Panc1 (cell line): ENCODE results near the gene PLEKHA7. TPM values are rescaled to one million over a fixed set of nuclear protein-coding genes. Genes with fewer than 3 reads are reported as not detected.

ENCODE experiments used
- ATAC-seq: fragments of 200-7000 bp; cut with Tn5 transposase; 2 replicates; pipeline ENCODE4 v1.9.1; 2020; ENCODE audit warnings: mild to moderate bottlenecking, moderate library complexity
- BruUV-seq: library from RNA; stranded (reverse); fragments of 400-500 nt; replicated peaks from 2 replicates; lab custom pipeline; 2021; lab: Mats Ljungman, UMichigan
- CTCF ChIA-PET: fragments of 300-600 bp; sonication (Branson Sonifier 250); formaldehyde crosslinking; loops from one replicate; lab custom pipeline; 2022; ENCODE audit warnings: antibody characterized with exemption; lab: Charles Lee
- POLR2A ChIA-PET: fragments of 300-600 bp; sonication (Branson Sonifier 250); formaldehyde crosslinking; loops from one replicate; lab custom pipeline; 2022; ENCODE audit warnings: antibody characterized with exemption; lab: Charles Lee
- DNase-seq: peaks from one replicate; pipeline ENCODE4 v3.0.0-alpha.2; 2010; ENCODE audit warnings: low read depth, low spot score
- H3K27ac ChIP-seq: 2 replicates; pipeline ENCODE4 v1.5.1; 2011; ENCODE audit warnings: mild to moderate bottlenecking, low read length, inconsistent platforms
- H3K27me3 ChIP-seq: fragments of 200-500 bp; sonication (Bioruptor generic); 2 replicates; pipeline ENCODE4 v1.6.0; 2014; ENCODE audit warnings: low read length, inconsistent platforms; ENCODE audit not compliant: control insufficient read depth, insufficient read depth
- H3K36me3 ChIP-seq: fragments of 200-500 bp; sonication (Bioruptor generic); 2 replicates; pipeline ENCODE4 v1.5.1; 2014; ENCODE audit warnings: inconsistent platforms, mild to moderate bottlenecking, low read length, moderate library complexity; ENCODE audit not compliant: control insufficient read depth, insufficient read depth
- H3K4me1 ChIP-seq: 2 replicates; pipeline ENCODE4 v1.5.1; 2011; ENCODE audit warnings: inconsistent platforms, mild to moderate bottlenecking, low read length, moderate library complexity; ENCODE audit not compliant: control insufficient read depth, insufficient read depth
- H3K4me3 ChIP-seq, 2 experiments: 2 replicates each; pipeline ENCODE4 v1.5.1; 2011 to 2012; ENCODE audit warnings: low read depth in 2 of 2, low read length in 2 of 2, mild to moderate bottlenecking in 2 of 2, inconsistent platforms in 1 of 2, moderate library complexity in 1 of 2
- H3K9me3 ChIP-seq: fragments of 200-500 bp; sonication (Bioruptor generic); 2 replicates; pipeline ENCODE4 v1.5.1; 2014; ENCODE audit warnings: low read depth, mild to moderate bottlenecking, inconsistent platforms, low read length, moderate library complexity; ENCODE audit not compliant: control insufficient read depth, insufficient read depth
- POLR2AphosphoS5 ChIP-seq: IDR thresholded peaks from 2 replicates; pipeline ENCODE4 v1.6.1; 2012; ENCODE audit warnings: mild to moderate bottlenecking, low read depth, low read length, moderate library complexity
- REST ChIP-seq, 2 experiments: IDR thresholded peaks; 2 replicates each; pipeline ENCODE4 v1.6.1; 2011 to 2012; ENCODE audit warnings: low read depth in 2 of 2, control low read depth in 1 of 2, low read length in 1 of 2, mild to moderate bottlenecking in 1 of 2, moderate library complexity in 1 of 2; ENCODE audit not compliant: insufficient read depth in 1 of 2
- SIN3A ChIP-seq: IDR thresholded peaks from 2 replicates; pipeline ENCODE4 v1.6.1; 2012; ENCODE audit warnings: low read depth, mild to moderate bottlenecking, low read length, moderate library complexity, borderline replicate concordance; ENCODE audit not compliant: insufficient read depth
- TCF7L2 ChIP-seq: IDR thresholded peaks from 2 replicates; pipeline ENCODE4 v1.6.1; 2011; ENCODE audit warnings: mild to moderate bottlenecking, low read depth, low read length, inconsistent platforms
- in situ Hi-C: cut with HindIII; loops from 2 replicates; pipeline ENCODE4 v1.10.0; 2016; ENCODE audit warnings: low sequenced_read_pairs, low pct_unique_long_range_greater_than_20kb
- intact Hi-C: fragments of 100-400 bp; cut with micrococcal nuclease; formaldehyde crosslinking; loops from one replicate; pipeline ENCODE4 v1.10.0; 2022; ENCODE audit not compliant: unreplicated experiment
- total RNA-seq: library from RNA; stranded (reverse); gene quantifications from one replicate; pipeline ENCODE4 v1.2.1, GENCODE V29; 2021; ENCODE audit not compliant: unreplicated experiment
- TF ChIP-seq, protein P1 (sequence below): fragments of 450-650 bp; IDR thresholded peaks from 2 replicates; pipeline ENCODE4 v1.5.1; 2017; ENCODE audit warnings: mild to moderate bottlenecking

PLEKHA7 gene
- total RNA-seq, 1 experiment from 2014 or later: 11.6 TPM

DNA sequence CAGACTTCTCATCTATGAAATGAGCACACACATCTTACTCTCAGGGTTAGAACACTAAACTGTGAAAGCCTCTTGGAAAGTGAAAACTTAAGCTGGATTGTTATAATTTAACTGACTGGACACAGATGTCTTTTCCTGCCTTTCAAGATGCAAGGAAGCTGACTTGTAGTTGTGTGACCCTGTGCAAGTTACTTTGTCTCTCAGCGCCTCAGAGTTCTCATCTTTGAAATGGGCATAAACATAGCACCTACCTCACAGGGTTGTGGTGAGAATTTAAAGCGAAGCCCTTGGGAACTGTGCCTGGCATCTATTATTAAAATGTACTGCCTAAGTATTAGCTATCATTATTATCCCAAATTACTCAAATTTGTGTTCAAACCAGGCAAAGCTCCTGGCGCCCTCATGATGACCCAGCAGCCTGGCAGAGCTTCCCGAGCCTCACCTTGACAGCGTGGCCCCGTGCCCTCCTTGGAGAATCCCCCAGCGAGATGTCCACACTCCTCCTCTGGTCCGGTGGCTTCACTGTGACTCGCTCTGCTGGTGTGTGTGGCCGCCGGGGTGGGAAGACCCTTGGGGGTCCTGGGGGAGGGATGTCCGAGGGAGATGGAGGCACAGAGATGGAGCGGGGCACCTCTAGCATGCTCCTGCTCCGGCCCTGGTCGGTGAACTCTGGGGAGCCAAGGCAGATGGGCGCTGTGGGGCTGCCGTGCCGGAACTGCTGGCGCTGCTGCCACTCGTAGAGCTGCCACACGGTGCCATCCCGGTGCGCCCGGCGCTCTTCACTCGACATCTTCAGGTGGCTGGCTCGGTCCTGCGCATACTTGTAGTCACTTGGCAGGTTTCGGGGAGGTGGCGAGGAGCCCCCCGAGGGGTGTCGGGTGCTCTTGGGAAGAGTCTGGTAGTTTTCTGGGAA is 197.6 kb downstream of the PLEKHA7 start:
- Histone ChIP-seq H3K4me3 (no peak overlapping the region), H3K27me3 (no peaks in the 10 kb centered on the region), H3K27ac (no peak overlapping the region), H3K36me3 (no peaks in the 10 kb centered on the region), H3K4me1 (no peaks in the 10 kb centered on the region), H3K9me3 (no peaks in the 10 kb centered on the region)
- TF ChIP-seq REST (IDR thresholded peaks at IDR 0.05; ENCODE audit: insufficient read depth in 1 of 2, low read depth in 2 of 2, low read length in 1 of 2) (no peak), POLR2AphosphoS5 (no peak), TCF7L2 (no peak), SIN3A (no peak)
- TF ChIP-seq, protein P1, sequence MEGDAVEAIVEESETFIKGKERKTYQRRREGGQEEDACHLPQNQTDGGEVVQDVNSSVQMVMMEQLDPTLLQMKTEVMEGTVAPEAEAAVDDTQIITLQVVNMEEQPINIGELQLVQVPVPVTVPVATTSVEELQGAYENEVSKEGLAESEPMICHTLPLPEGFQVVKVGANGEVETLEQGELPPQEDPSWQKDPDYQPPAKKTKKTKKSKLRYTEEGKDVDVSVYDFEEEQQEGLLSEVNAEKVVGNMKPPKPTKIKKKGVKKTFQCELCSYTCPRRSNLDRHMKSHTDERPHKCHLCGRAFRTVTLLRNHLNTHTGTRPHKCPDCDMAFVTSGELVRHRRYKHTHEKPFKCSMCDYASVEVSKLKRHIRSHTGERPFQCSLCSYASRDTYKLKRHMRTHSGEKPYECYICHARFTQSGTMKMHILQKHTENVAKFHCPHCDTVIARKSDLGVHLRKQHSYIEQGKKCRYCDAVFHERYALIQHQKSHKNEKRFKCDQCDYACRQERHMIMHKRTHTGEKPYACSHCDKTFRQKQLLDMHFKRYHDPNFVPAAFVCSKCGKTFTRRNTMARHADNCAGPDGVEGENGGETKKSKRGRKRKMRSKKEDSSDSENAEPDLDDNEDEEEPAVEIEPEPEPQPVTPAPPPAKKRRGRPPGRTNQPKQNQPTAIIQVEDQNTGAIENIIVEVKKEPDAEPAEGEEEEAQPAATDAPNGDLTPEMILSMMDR: no peak
- ATAC-seq (no peak), DNase-seq (no peak)
- in situ Hi-C loops: no loop called here
- no TSS peak for BruUV-seq
- ChIA-PET CTCF (no interaction called here), POLR2A (no interaction called here)
- intact Hi-C loops: no loop called here

GRCh38 chr11:16815047-16815767 is 199.0 kb downstream of the PLEKHA7 start:
- no TSS peak for BruUV-seq
- POLR2A ChIA-PET: no interaction called here
- CTCF ChIA-PET: no interaction called here
- H3K36me3 ChIP-seq: no peaks in the 10 kb centered on the region
- DNase-seq: no peak
- H3K27me3 ChIP-seq: no peaks in the 10 kb centered on the region
- TF ChIP-seq, protein P1: no peak
- no peak for TF ChIP-seq REST (IDR thresholded peaks at IDR 0.05; ENCODE audit: insufficient read depth in 1 of 2, low read depth in 2 of 2, low read length in 1 of 2)
- H3K4me3 ChIP-seq: no peak overlapping the region
- no peak overlapping the region for H3K27ac ChIP-seq
- in situ Hi-C loops: no loop called here
- no peak for ATAC-seq
- no peaks in the 10 kb centered on the region for H3K4me1 ChIP-seq
- intact Hi-C loops: no loop called here
- H3K9me3 ChIP-seq: no peaks in the 10 kb centered on the region
